ENCODE measurements around the gene SHISA4.

Gene SHISA4

GRCh38 chr1:201840490-201840889 is 48.2 kb upstream of the SHISA4 start:
- no peak for TF ChIP-seq ZNF366 (tag by site-specific recombination; conservative IDR thresholded peaks at IDR 0.05)
- TF ChIP-seq ZNF501 (tag by site-specific recombination; IDR thresholded peaks at IDR 0.05): no peak
- TF ChIP-seq ZNF843 (tag by site-specific recombination; IDR thresholded peaks at IDR 0.05): no peak
- no peak for TF ChIP-seq ZNF544 (tag by site-specific recombination; IDR thresholded peaks at IDR 0.05)
- TF ChIP-seq ZNF174 (tag by site-specific recombination; IDR thresholded peaks at IDR 0.05): no peak
- no peak for TF ChIP-seq ZBTB20 (tag by site-specific recombination; IDR thresholded peaks at IDR 0.05)
- TF ChIP-seq ZNF792 (tag by site-specific recombination; IDR thresholded peaks at IDR 0.05): no peak
- no peak for TF ChIP-seq ZNF513 (tag by site-specific recombination; IDR thresholded peaks at IDR 0.05)
- no peak for TF ChIP-seq ZBTB26 (tag by site-specific recombination; optimal IDR thresholded peaks at IDR 0.05)
- TF ChIP-seq YY2 (tag by site-specific recombination; IDR thresholded peaks at IDR 0.05): no peak
- no peak for TF ChIP-seq OSR2 (tag by site-specific recombination; IDR thresholded peaks at IDR 0.05)
- no peak for TF ChIP-seq REST (tag by site-specific recombination; IDR thresholded peaks at IDR 0.05)
- TF ChIP-seq ZNF112 (tag by site-specific recombination; IDR thresholded peaks at IDR 0.05): no peak
- TF ChIP-seq ZBTB11 (tag by site-specific recombination; conservative IDR thresholded peaks at IDR 0.05; ENCODE audit: low read depth): no peak
- TF ChIP-seq ZNF18 (tag by site-specific recombination; IDR thresholded peaks at IDR 0.05): no peak
- TF ChIP-seq SALL2 (tag by site-specific recombination; IDR thresholded peaks at IDR 0.05; ENCODE audit: borderline replicate concordance): no peak
- TF ChIP-seq IKZF3 (tag by site-specific recombination; IDR thresholded peaks at IDR 0.05): no peak
- H3K9me3 ChIP-seq (ENCODE audit: control insufficient read depth, insufficient read depth, low read depth, low read length): no peaks in the 10 kb centered on the region
- H3K27ac ChIP-seq (ENCODE audit: extremely low read depth, low read depth, low read length): no peak overlapping the region
- ChIA-PET CTCF (interaction anchor here (1.0 kb wide), 1 partner anchor 8 kb away, joined by 3 read pairs; no protein-coding TSS in a partner anchor), POLR2A (interaction anchor here (1.2 kb wide), 1 partner anchor 11 kb away, joined by 5 read pairs; the partner anchor contains the start of gene IPO9)
- H3K36me3 ChIP-seq (ENCODE audit: control insufficient read depth in 2 of 2, insufficient read depth in 1 of 2, low read length in 2 of 2): peaks cover 4 to 24% of the 10 kb centered on the region in 2 experiments; a peak in 2 of 3 replicates
- no peaks in the 10 kb centered on the region for H3K4me1 ChIP-seq (ENCODE audit: control insufficient read depth, insufficient read depth, low read length)
- H3K4me3 ChIP-seq (ENCODE audit: low read depth, low read length): no peak overlapping the region

Measured in HEK293 (cell line).